H7 (cell line): Measurements from ENCODE around the gene APOBEC2. TPM values are rescaled to one million over a fixed set of nuclear protein-coding genes. Genes with fewer than 3 reads are reported as not detected.

Source experiments
- total RNA-seq: library from RNA; depleted of rRNA; stranded (reverse); fragments of >200 nt; shearing (Covaris generic); gene quantifications from 2 replicates; pipeline ENCODE4 v1.2.3, GENCODE V29; 2014; rRNA removed

APOBEC2 gene
- total RNA-seq, 1 experiment from 2014 or later, result 0.14 TPM

Other genes starting within 250 kb of the APOBEC2 start
- gene UNC5CL, start 14.0 kb upstream of the APOBEC2 start, total RNA-seq, result 4.2 and 4.3 TPM in 2 replicates
- not detected in 2 replicates for gene TSPO2, start 10.7 kb upstream of the APOBEC2 start, total RNA-seq
- gene OARD1, start 19.2 kb downstream of the APOBEC2 start, total RNA-seq, result 15.3 and 23.2 TPM in 2 replicates
- gene NFYA, start 19.8 kb downstream of the APOBEC2 start, total RNA-seq, result 12.1 and 20.0 TPM in 2 replicates
- gene TREML1, start 101.1 kb downstream of the APOBEC2 start, total RNA-seq, result not detected in 2 replicates
- not detected in 2 replicates for gene TREM2, start 109.9 kb downstream of the APOBEC2 start, total RNA-seq
- not detected in 2 replicates for gene TREML2, start 147.9 kb downstream of the APOBEC2 start, total RNA-seq
- not detected in 2 replicates for gene TREML4, start 175.1 kb downstream of the APOBEC2 start, total RNA-seq
- not detected in 2 replicates for gene TREM1, start 233.5 kb downstream of the APOBEC2 start, total RNA-seq